Measurements from ENCODE around the gene MYO7A.

Gene MYO7A

GRCh38 chr11:77127920-77128691 lies at the start of gene MYO7A:
Gene MYO7A, plus strand, starts transcription at chr11:77128246. Its CDS starts 2,389 bp downstream, at chr11:77130635.
- peak; percentile 96 for DNase-seq

GRCh38 chr11:77079666-77080065 lies 48.4 kb upstream of the MYO7A start:
- no peak for DNase-seq

- no peak for DNase-seq
Observed at GRCh38 chr11:77080643-77081210, 47.3 kb upstream of the MYO7A start.

- no peak for DNase-seq
Observed at GRCh38 chr11:77081381-77081851, 46.6 kb upstream of the MYO7A start.

- no peak for DNase-seq
Observed at GRCh38 chr11:77081976-77082836, 45.8 kb upstream of the MYO7A start.

- DNase-seq: no peak
Observed at GRCh38 chr11:77082838-77083565, 45.0 kb upstream of the MYO7A start.

GRCh38 chr11:77083566-77084245 lies 44.3 kb upstream of the MYO7A start:
- DNase-seq: no peak

GRCh38 chr11:77084581-77085191 lies 43.4 kb upstream of the MYO7A start:
- DNase-seq: no peak

- no peak for DNase-seq
Observed at GRCh38 chr11:77085652-77086051, 42.4 kb upstream of the MYO7A start.

GRCh38 chr11:77086521-77087472 lies 41.2 kb upstream of the MYO7A start:
- DNase-seq: peak; percentile 48

GRCh38 chr11:77087723-77088225 lies 40.3 kb upstream of the MYO7A start:
- DNase-seq: no peak

- DNase-seq: no peak
Observed at GRCh38 chr11:77088236-77089003, 39.6 kb upstream of the MYO7A start.

GRCh38 chr11:77089004-77089545 lies 39.0 kb upstream of the MYO7A start:
- no peak for DNase-seq

GRCh38 chr11:77090046-77090372 lies 38.0 kb upstream of the MYO7A start:
- no peak for DNase-seq

GRCh38 chr11:77090373-77091111 lies 37.5 kb upstream of the MYO7A start:
- no peak for DNase-seq

GRCh38 chr11:77091146-77091940 lies 36.7 kb upstream of the MYO7A start:
- DNase-seq: peak; percentile 91

- DNase-seq: no peak
Observed at GRCh38 chr11:77092382-77092781, 35.7 kb upstream of the MYO7A start.

Measured in NCI-H69 (cell line).